Activated CD4-positive, alpha-beta T cell treated with anti-CD3 and anti-CD28 coated beads for 48 hours (primary cell): ENCODE measurements around the gene PSKH1.
"Not testable (repeated sequence)": the region's sequence is repeated elsewhere in the genome, so short reads cannot be mapped to it uniquely, and the experiment has no call there.

Experiments
- DNase-seq: peaks from one replicate; pipeline ENCODE4 v3.0.0-alpha.2; 2020

Gene PSKH1

DNA sequence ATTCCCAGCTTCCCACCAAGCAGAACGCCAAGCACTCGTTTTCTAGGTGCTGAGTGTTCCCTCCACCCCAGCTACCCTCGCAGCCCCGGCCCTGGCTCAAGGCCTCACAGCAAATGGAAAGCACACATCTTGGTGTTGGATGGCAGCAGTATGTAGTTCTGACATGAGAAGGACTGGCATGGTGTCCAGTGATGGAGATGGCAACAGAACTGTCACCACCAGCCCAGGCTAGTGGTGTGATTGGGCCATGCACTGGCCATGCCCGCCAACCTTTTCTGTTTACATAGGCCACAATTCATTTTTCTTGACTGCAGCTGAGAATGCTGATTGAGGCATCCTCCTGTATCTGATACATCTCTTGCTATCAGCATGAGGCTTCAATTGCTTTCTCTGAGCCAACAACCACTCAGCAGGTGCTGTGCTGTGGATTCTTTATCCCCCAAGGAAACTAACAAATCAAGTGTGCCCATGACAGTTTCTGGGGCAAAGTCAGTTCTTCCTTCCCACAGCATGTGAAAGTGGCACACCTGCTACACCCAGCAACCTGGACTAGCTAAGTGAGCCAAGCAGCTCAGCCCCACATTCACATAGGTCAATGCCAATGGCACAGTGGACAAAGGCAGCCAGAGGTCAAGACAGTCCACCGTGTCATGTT is 71.5 kb downstream of the PSKH1 start:
- DNase-seq, result no peak

DNA sequence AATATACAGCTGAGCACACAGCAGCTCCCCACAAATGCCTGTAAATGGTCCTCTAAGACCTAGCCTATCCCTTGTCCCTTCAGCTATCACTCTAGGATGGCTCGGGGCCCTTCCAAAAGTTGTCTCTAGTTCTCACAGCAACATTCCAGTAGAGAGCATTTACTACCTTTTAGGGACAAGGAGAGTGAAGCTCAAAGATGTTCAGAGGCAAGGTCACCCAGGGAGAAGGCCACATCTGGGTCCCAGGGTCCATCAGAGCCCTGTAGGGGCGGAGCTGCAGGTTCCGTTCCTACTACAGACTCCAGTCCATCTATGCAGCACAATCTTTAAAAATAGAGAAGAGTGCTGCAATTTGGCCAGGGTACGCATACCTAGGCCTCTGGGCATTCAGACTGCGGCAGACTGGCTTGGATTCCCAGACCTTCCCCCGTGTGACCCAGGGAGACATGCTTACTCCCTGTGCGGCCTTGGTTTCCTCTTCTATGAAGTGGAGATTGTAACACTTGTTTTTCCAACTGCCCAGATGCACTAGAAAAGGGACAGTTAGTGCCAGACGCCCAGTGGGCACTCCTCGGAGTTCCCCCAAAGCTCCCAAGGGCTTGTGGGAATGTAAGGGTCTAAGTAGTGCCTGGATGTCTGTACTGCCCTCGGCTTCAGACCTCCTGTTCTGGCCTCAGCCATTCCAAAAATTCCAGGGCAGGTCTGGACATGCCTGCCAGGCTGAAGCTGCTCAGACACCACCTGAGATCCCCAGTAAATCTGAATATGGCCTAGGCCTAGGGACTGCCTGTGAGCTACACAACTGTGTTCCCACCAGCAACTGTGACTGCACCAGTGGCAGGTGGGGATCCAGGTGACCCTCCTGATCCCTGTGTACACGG is 72.9 kb downstream of the PSKH1 start:
- DNase-seq, result no peak

DNA sequence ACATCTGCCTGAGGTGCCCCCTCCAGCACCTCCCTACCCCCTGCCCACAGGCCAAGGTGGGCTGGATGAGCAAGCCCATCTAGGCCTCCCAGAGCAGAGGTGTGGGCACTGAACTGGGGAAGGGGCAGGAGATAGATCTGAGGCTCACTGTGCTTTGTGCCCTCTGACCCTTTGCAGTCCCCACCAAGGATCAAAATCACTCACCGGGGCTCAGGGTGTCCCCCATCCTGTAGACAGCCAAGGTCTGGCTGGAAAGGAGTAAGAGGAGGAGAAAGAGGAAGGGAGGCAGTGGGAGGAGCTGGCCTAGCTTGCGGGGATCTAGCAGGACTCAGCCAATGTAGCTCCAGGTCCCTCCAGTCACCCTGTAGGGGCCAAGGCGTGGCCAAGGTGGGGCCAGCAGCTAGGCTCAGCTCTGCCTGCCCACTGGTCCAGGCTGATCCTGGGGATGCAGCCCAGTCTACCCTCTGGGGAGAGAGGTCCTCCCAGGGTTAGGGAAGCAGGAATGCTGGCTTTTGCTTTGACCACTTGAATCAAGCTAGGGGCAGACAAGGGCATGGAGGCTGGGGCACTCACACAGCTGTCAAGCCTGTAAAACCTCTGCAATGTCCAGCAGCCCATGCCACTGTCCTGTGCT is 73.6 kb downstream of the PSKH1 start:
- DNase-seq, result no peak

DNA sequence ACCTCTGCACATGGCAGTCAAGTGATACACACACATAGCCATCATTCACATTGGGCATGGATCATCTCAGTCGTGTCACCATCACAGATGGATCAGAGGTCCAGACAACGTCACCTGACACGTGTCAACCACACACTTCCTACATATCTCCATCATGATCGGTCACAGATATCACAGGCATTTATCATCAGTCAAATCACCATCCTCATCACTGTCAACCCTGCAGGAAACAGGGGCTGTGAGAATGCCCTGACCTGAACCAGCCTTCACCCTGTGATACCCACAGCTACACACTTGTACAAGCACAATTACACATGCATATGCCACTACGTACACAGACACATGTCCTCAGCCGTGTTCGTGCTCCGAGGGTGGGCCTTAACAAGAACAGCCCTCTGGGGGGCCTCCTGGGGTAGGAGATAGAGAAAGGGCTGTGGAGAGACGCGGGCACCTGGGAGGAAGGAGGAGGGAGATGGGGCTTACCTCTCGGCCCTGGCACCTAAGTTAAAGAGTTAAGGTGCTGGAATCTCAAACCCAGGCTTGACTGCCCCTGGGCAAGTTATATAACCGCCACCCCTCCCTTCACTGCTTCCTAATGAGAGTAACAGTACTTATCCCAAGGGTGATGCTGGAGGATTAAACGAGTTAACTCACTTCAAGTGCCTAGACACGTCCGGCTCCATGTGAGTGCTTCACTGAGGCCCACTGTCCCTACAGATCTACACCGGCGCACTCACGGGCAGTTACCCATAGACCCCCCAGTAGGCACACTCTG is 74.3 kb downstream of the PSKH1 start:
- peak; percentile 34 for DNase-seq

DNA sequence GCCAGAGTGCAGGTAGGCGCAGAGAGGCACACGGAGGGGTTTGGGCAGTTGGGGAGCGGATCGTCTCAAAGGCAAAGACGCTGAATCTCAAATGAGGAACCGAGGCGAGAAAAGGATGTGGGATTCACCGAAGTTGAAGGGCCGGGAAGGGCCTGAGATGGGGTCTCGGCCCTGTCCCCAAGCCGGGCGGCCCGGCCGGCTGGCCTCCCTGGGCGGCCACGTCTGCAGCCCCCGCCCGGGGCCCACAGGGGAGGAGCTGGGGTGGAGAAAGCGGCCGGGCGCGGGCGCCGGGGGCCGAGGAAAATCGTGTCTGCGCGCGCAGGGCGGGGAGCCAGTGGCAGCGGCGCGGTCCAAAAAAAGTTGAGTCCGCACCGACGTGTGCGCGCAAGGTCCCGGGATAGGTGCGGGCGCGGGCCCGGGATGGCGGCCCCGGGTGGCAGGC is 74.9 kb downstream of the PSKH1 start:
- DNase-seq, result peak; percentile 60

DNA sequence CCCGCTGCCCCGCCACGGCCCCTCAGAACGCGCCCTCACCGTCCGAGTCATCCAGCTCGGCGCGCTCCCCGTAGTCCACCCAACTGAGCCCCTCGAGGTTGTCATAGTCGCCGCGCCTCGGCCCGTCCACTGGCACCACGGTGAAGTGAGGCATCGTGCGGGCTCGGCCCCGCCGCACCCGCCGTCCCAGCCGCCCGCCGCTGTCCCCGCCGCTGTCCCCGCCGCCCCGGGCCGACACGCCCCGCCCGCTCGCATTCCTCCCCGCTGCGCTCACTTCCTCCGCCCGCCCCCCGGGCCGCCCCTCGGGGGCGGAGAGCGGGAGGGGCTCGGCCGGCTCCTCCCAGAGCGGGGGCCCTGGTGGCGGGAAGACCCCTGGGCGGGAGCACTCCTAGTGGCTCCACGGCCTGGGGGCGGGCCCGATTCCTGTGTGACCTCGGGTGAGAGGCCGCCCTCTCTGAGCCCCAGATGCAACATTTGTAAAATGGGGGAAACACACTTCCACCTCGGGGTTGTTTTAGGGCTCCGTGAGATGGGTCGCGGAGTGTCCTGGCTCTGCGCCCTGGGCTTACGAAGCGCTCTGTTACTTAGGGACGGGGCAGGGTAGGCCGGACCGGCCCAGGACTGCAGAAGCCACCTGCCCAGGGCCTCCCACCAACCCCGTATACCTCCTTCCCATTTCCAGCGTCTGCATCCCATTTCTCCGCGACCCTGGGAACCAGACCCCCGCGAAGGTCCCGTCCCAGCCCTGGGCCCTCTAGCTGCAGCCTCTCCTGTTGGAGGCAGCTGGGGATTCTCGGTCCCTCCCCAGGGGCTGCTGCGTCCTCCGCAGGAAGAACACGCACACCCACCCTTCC is 75.6 kb downstream of the PSKH1 start, which contains the start of gene SLC12A4:
Gene SLC12A4, minus strand, starts transcription at position 238 of the 854 bp plus-strand sequence. Its CDS starts 84 bp downstream, at position 154.
- DNase-seq, result peak; percentile 92

DNA sequence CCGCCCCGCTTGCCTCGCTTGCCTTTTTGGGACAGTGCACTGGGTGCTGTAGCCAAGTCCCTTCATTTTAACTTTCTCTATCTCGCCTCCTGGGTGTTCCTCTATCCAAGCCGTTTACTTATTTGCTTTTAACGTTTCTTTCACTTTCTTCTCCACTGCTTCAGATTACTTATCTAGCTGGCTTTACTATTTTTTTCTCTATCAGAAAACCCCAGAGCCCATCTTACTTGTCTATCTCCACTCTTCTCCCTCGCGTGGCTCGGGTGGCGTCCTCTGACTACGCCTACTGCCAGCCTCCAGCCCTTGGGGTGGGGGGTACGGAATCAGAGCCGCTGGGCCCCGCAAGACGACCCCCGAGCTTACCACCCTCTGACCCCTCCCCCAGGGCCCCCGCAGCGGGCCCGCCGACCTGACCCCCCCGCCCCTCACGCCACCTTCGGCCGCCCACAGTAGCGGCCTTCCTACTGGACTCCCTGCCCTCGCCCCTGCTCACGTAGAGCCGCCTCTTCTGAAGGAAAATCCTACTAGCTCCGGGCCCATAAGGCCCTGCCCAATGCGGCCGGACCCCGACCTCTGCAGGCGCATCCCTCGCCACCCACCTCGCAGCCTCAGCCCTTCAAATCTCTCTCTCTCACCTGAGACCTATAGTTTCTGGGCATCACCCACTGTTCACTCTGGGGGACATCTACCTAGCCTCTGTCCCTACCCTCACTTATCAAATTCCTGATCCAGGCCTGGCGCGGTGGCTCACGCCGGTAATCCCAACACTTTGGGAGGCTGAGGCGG is 76.4 kb downstream of the PSKH1 start:
- DNase-seq, result no peak

DNA sequence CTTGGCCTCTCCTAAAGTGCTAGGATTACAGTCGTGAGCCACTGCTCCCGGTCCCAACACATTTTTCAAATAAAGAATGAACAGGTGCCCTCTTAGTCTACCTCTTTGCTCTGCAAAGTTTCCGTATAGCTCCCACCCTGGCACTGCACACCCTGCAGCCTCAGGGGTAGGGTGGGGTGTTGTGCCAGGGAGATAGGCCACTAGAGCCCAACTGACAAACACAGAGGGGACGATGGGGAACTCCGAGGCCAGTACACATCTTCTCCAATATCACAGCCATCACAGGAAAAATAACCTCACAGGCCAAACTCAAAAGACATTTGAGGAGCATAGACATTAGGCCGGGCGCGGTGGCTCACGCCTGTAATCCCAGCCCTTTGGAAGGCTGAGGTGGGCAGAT is 78.1 kb downstream of the PSKH1 start:
- no peak for DNase-seq

DNA sequence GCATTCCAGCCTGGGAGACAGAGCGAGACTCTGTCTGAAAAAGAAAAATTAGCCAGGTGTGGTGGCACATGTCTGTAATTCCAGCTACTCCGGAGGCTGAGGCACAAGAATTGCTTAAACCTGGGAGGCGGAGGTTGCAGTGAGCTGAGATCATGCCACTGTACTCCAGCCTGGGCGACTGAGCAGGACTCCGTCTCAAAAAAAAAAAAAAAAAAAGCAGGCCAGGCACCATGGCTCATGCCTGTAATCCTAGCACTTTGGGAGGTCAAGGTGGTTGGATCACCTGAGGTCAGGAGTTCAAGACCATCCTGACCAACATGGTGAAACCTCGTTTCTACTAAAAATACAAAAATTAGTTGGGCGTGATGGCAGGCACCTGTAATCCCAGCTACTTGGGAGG is 79.2 kb downstream of the PSKH1 start:
- not testable (repeated sequence) for DNase-seq

DNA sequence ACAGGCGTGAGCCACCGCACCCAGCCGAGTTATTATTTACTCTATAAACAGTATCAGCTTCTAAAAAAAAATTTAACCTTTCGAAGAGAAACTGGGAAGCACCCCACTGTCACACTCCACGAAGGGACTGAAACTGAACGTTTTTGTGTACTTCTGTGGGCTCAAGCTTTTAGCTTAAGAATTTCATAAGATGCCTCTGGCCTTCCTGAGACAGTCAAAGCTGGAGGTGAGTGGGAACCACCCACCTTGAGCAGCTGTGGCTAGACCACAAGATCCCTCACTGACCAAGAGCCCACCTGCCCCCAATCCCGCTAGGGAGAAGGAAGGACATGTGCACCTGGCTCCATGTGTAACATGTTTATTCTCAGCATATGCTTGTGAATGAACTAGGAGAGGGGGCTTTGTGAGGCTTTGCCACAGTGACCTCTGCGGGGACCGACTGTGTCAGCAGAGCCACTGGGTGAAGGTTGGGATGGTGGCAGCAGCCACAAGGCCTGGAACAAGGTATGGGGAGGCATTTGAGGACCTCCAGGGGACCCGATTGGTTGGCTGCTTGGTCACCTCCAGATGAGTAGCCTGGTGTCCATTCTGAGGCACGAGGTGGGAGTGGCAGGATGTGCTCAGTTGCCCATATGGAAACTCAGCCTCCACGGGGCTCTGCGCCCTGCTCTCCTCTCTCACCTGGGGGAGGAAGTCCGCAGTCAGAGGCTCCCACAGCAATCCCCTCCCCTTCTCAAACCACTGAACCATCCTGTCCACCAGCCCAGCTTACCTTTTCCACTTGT is 82.5 kb downstream of the PSKH1 start:
- DNase-seq, result no peak

DNA sequence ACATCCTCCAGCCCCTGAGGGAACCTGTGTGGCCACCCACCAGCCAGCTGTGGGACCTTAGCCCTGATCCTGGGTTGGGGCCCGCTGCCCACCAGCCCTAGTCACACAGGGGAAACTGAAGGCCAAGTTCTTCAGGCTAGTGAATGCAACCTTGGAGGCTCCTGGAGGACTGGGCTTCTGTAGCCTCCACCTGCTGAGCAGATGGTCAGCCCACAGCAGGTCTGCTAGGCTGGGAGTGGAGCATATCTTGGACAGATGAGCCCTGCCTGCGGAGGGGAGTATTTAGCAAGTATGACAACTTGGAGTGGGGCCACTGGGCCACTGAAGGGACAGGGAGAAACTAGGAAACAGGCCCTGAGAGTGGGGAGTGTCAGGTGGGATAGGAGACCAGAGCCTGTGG is 83.2 kb downstream of the PSKH1 start:
- no peak for DNase-seq

DNA sequence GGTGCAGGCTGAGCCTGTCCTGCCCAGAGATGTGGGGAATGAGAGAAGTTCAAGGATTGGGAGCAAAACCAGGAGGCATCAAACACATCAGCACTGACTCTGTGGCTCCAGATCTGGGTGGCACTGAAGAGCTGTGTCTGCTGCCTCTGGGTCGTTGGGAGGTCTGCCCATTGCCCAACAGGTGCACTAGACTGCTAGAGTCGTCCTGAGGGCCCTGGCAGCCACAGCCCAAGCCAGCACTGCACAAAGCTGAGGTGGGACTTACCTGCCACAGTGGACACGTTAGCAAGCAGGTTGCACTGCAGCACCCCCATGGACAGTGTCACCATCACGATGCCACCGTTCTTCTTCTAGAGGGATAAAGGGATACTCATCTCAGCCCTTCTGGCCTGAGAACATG is 84.0 kb downstream of the PSKH1 start:
- no peak for DNase-seq

DNA sequence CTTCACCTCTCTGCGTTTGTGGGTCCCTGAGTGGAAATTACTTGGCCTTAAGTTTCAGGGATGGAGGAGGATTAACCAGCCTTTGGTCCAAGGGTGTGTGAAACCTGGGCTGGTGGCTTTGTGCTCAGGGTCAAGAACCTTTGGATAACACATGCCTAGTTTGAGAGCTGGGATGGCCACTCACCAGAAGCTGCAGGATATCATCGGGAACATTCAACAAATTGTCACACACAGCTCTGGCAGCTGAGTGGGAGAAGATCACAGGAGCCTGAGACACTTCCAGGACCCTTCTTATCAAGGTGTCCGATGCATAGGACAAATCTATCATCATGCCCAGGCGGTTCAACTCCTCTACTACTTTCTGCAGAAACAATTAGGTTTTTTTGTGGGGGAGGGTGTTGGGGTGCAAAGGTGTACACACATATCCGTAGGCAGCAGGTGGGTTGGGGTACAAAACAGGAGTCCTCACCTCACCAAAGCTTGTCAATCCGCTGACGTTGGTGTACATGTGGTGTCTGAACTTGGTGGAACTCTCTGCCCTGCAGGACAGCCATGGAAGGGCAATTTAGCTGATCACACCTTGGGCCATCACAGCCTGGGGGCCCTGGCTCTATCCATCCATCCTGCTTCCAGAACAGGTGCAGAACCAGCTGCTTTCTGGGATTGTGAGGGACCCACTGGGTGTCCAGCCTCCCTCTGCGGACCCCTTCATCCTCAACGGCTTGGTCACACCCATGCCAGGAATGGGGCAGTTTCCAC is 84.6 kb downstream of the PSKH1 start:
- no peak for DNase-seq
